SKM-1 (cell line): ENCODE data around the gene GDF9.
"Not testable (repeated sequence)": the region's sequence is repeated elsewhere in the genome, so short reads cannot be mapped to it uniquely, and the experiment has no call there.

Experiments
- DNase-seq: peaks from one replicate; lab custom pipeline; 2025; ENCODE audit not compliant: unreplicated experiment; lab: John Stamatoyannopoulos, UW

GDF9 gene

DNA sequence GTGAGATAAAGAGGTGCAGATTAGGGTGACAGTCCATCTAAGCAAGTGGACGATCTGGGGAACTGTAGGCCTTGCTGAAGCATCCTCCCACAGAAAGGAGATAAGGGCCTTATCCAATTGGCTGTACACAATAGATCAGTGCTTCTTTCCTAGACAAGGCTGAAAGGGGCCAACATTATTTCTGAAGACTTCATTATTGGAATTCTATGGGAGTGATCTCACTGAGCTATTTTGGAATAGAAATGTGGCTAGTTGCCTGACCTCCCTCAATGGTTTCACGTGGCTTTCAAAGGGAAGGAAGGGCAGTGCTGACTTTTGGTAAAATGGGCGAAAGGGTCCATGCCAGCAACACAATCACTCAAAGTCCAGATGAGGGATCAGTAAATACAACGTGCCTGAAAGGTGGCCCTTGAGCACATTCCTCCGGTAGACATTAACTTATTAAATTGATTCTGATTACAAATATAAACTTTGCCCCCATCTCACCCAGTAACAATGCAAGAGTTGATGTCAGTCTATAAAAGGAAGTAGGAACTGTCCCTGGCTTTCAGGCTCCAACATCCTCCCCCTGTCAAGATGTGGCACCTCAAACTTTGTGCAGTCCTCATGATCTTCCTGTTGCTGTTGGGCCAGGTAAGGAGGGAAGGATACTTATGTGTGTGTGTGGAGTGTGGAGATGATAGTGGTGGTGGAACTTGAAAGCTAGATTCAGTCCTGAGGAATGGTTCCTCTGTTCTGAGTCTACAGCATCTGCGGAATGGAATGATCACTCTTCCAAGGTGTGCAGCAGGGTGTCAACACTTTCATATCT lies 7.1 kb upstream of the GDF9 start, which contains the start of gene LEAP2:
Gene LEAP2 (plus strand): TSS at position 550 of the 811 bp plus-strand sequence. CDS start 27 bp downstream, at position 577.
- DNase-seq, result no peak

DNA sequence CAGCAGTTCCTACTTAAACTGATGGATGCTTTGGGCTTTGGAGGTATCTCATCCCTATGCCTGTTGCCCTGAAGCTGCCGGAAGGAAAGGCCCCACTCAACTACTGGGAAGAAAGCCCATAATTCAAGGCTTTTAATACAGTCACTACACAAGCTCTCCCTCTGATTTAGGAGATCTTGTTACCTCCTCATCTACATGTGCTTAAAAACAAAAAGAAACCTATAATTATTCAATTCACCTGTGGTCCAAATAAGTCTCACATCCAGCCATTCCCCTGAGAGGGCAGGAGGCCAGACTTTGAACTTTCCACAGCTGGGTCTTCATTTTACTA lies 6.5 kb upstream of the GDF9 start:
- DNase-seq, result no peak

DNA sequence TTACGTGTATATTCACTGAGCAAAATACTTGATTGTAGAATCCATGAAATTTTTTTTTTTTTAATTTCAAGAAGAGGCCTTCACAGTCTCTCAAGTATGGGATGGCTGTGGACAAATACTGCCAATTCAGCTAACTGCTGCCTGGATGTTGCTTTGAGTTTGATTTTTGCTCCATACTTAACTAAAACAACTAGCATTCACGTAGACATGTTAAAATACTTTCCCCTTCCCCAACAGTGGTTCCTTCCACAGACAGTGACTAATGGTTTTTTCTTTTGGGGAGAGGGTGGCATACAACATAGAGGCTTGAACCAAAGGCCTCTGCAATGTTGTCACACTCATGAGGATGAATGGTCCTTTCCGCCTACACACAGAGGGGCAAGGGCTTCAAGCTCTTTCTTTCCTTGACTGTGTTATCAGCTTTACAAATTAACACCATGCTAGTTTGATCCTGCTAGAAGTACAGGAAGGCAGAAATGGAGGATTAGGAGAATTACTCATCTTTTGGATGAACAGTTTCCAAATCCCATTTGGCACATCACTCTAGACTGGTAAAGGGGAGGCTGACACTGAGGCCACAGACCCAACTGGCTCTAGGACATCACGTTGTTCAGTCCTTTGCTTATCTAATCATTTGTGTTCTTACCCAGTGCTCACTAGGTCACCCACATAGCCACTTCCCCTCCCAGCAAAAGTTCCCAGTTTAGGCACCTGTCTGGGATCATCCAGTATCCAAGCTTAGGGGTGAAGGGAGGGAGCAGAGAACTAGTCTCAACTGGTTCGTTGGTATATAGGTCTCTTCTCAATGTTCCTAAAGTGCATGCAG lies 5.4 kb upstream of the GDF9 start:
- no peak for DNase-seq

DNA sequence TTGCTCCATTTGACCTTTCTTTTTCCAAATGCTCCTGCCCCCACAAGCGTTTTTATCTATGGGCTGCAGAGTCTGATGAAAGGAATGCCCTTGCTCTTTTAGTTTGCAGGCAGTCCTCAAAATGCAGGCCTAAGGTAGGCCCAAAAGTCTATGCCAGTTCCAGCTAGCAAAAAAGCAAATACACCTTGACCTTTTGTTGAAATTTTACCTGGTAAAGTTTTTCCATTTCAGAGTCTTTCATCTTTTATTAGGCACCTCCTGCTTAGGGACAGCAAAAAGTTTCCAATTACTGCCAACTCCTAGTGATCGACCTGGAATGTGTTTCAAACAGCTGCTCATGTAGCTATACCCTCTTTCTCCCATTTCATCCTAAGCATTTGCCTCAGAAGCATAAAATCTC lies 4.5 kb upstream of the GDF9 start:
- no peak for DNase-seq

DNA sequence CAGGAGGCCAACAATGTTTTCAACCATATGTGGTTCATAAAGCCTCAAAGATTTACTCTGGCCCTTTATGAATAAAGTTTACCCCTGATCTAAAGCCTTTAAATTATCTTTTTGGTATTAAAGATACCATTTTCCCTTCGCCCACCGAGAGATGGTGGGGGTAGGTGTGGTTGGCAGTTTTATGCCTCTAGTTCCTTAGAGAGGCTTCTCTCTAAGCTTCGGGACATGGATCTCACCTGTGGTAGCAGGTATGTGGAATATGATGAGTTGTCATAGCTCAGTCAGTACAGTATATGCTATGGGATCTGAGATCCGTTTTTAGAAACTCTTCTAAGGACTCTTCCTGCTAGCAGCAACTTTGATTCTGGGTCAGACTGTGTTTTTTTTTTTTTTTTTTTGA lies 2.5 kb upstream of the GDF9 start:
- DNase-seq, result no peak

DNA sequence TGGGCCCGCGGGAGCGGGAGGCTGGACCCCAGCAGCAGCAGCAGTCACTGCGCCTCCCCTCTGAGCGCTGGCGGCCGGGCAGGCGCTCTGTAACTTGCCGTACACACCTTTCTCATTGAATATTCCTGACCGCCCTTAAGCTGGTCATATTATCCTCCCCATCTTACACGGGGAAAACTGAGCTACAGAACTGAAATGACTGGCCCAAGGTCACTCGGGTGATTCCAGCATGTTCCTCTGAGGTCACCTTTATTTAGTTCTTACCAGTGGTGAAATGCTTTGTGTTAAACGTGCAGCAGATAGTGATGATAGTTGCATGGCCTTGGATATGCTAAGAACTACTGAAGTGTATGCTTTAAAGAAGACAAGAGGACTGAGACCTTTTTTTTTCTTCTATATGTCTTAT lies 780 bp upstream of the GDF9 start:
- no peak for DNase-seq

DNA sequence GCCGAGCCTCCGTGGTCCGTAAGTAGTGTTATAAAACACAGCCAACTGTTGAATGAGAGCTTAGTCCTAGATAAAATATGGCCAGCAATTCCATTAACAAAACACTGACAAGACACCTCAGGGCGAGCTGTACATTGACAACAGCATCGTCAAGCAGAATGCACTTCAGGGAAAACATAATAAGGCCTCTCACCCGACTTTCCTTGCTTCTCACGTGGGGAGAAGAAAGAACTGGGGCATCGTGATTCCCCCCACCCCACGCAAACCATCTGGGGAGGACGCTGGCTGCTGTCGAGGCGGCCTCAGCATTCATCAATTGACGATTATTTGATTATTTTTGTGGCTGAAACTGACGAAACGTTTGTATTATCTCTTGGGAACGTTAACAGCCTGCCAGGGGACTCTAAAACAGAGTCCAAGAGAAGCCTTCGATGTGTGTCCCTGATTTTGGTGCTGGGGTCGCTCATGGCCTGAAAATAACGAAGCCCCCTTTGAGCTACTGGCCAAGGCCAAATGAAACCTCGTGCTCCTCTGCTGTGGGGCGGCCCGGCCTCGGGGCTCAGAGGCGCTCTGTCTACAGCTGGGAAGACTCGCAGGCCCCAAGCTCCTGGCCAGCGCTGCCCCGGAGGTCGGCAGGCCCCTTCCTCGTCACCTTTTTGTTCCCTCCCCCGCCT lies 464 bp downstream of the GDF9 start:
- no peak for DNase-seq

DNA sequence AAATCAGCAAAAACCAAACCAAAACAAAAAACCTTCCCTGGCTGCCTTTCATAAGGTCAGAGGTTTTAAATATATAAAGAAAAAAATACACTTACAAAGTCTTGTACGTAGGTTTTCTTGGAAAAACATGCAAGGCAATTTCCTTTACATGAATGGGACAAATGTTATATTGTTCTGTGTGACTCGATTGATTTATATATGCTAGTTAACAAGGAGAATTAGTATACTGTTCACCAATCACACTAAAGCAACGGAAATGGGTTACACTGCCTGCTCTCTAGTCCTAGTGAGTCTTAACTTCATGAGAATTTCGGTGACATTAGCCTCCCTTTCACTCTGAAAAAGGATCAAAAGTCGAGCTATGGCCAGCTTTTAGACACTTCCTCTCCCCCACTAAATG lies 5.5 kb downstream of the GDF9 start:
- DNase-seq, result no peak

DNA sequence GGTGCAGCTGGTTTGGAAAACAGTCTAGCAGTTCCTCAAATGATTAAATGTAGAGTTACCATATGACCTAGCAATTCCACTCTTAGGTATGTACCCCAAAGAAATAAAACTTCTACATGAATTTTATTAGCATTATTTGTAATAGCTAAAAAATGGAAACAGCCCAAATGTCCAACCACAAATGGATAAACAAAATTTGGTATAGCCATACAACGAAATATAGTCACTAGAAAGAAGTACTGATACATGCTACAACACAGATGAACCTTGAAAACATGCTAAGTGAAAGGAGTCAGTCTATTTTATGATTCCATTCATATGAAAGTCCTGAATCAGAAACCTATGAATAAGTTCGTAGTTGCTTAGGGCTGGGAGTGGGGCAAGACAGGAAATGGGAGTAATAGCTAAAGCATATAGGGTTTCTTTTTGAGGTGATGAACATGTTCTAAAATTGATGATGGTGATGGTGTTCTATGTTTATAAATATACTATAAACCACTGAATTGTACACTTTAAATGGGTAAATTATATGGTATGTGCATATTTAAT lies 6.3 kb downstream of the GDF9 start:
- no peak for DNase-seq

DNA sequence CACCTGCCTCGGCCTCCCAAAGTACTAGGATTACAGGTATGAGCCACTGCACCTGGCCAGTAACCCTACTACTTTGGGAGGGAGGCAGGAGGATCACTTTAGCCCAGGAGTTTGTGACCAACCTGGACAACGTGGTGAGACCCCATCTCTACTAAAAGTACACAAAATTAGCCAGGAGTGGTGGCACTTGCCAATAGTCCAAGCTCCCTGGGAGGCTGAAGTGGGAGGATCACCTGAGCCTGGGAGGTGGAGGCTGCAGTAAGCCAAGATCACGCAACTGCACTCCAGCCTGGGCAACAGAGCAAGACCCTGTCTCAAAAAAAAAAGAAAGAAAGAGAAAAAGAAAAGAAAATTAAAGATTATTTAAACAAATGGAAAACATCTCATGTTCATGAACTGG lies 10.3 kb downstream of the GDF9 start:
- DNase-seq, result no peak

DNA sequence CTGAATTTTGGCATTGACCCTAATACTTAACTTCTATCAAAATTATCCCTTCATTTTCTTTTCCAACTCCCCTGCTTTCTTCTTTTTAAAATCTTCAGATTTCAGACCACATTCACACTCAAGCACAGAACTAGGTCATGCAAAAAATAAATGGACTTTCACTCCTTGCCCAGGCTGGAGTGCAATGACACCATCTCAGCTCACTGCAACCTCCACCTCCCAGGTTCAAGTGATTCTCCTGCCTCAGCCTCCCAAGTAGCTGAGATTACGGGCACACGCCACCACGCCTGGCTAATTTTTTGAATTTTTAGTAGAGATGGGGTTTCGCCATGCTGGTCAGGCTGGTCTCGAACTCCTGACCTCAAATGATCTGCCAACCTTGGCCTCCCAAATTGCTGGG lies 11.3 kb downstream of the GDF9 start:
- not testable (repeated sequence) for DNase-seq

DNA sequence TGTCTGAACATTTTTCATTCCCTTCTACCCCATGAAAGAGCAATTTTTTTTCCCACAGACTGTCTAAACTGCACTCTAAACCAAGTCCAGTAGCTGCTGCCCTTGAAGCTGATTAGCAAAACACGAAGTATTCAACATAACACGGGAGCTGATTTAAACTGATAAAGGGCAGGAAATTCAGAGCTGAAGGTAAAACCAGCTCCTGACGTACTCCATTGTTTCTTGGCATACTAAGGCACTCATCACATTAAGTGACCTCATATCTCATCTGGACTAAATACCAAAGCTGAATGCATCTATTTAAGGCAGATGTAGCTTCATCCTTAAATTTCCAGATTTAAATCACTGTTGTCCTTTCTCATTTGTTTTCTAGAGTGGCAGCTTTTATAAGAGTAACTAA lies 12.0 kb downstream of the GDF9 start:
- no peak for DNase-seq

DNA sequence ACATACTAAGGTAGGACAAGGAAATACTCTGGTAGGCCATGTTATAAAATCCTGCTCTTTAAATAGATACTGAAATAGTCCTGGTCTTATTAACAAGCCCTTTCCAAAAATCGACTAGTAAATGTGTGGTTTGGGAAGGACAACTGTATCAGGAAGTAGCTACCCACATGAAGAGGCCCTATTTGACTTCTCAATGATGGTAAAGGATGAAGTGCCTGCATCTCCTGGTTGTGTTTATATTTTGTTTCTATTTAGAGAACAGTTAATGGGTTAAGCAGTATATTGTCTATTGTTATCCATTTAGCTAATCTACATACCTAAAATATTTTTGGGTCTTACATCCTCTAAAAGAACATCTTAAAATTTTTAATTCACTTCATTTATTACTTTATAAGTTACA lies 12.5 kb downstream of the GDF9 start:
- no peak for DNase-seq

DNA sequence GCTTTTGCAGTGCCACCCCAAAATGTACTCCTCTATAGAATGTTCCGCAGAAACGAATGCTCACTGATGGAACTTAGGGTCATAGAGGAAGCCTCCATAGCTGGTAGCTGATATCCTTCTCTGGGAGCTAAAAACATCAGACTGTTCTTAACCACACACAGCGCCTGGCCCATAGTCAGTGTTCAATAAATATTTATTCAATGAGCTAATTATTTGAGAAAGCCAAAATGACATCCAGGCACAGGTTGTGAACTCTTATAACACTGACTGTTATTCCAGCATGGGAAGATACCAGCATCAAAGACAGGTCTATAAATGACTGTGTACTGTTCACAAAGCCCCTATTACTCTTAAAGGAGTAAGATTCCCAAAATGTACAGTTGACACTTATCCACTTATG lies 12.9 kb downstream of the GDF9 start:
- no peak for DNase-seq

DNA sequence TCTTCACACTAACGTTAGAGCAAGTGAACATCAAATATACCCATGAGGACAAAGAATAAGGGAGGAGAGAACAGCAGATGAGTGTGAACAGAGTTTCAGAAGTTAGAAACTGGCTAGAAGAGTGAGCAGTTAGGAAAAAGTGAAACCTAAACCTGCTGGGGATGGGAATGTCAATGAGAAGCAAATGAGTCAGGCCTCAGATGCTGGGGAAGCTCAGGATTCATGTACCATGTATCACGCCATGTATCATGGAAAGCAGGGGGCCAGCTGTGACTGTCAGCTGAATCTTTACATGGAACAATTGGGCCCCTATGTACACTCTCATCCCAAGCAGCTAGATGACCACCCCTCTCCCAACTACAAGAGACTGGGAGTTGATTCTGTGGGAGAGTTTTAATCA lies 16.2 kb downstream of the GDF9 start:
- no peak for DNase-seq

DNA sequence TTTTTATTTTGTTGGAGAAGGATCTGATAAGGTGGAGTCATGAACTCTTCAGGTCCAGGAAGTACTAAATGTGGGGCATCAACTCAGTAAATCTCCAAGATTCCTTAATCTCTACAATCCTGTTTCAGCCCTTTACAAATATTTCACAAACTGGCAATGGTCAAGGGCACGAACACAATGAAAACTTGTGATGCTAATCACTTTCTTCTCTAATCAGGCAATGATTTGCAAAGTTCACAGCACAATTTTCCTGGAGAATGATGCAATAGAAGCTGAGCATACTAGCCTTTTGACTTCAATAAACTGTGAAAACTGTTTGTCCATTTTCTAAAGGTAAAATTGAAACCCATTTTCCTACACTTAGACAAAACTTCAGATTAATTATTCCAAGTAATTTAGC lies 16.9 kb downstream of the GDF9 start:
- no peak for DNase-seq

DNA sequence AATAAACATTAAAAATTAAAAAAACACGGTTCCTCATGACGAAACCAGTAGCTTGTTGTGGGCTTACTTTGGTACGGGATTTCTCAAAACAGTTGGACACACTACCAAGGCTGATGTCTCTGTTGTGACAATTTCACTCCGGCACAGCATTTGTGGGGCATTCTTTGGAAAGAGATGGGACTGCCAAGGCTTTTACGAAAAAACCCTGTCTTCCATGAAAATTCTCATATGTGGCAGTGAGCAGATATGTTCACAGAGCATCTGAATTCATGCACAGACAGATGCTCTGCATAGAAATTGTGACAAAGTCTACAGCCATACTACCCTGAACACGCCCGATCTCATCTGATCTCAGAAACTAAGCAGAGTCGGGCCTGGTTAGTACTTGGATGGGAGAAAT lies 18.0 kb downstream of the GDF9 start:
- no peak for DNase-seq

DNA sequence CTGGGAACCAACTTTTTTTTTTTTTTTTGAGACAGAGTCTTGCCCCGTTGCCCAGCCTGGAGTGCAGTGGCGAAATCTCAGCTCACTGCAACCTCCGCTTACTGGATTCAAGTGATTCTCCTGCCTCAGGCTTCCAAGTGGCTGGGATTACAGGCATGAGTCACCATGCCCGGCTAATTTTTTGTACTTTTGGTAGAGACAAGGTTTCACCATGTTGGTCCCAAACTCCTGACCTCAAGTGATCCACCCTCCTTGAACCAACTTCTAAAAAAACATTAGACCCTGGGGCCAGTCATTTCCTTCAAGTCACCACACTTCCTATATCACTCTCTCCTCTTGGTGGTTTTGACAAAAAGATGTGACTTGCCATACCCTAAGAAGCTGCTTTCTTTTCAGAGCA lies 25.0 kb downstream of the GDF9 start:
- DNase-seq, result no peak

DNA sequence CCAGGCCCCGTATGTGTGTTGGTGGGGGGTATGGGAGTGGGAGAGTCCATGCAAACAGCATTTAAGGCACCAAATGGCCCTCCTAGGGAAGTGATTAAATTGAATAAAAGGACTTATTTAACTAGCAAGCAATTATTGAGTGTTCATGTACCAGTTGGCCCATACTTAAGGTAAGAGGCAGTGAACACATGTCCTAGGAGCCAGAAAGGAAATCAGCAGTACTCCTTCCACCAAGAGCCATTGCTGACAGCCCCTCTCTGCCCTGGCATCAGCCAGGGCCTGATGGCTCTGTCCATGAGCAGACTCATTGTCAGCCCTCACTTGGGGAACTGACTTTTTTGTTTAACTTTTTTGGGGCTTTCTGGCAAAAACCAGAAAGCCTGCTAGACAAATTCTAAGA lies 25.4 kb downstream of the GDF9 start:
- DNase-seq, result no peak

DNA sequence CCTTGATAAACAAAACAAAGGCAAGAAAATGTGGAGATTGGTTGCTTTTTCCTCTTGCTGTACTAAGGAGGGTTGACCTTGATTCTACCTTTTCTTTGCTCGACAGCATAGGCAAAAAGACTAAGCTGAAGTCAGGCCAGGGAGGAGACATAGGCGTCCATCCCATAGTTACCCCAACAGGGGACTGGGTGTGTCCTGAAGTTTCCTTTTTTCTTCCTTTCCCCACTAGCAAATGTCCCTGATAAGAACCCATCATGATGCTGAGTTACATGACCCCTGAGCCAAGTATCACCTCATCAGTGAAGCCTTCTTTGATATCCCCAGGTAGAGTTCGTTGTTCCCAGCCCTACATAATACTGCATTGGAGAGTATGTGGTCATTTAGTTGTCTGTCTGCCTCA lies 26.0 kb downstream of the GDF9 start:
- DNase-seq, result no peak

DNA sequence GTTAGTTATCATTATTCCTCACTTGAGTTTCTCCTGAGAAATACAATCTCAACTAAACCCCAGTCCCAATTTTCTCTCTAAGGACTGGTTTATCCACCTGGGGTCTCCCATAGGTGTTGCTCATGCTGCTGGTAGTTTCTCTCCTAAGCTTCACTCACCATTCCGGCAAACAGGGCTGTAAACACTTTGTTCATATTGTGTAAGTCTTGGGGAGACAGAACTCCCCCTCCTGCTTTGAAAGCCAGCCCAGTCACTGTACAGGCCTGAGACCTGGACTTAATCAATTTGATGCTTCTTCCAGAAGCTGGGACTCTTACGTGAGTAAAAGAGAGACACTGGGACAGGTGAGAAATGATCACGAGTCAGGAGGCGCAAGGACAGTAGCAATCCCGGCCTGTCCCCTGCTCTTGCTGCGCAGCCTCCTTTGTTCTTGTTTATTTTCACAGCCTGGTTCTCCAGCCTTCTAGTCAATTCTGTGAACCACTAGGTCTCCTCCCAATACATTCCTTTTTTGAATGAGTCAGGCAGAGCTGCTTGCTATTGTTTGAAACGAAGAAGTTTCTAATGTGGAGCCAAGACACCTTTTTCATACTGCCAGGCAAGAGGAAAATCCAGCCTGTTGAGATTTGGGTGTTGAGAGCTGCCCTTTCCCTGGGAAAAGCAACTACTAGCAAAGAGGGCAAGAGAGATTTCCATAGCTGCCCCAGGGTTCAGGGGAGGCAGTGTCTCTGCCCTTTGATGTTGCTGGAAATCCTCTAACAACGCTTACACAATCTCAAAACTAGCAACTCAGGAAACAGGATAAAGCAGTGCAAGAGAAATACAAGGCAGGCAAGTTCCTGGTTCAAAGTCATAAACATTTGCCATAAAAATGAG lies 26.6 kb downstream of the GDF9 start:
- DNase-seq, result no peak
